GM13977 (cell line): ENCODE data around the gene VPS13C.
A peak's percentile ranks its signal among the peaks of the same experiment; 100 is the strongest.

Source experiments
- DNase-seq: peaks from one replicate; pipeline ENCODE4 v3.0.0; 2012; ENCODE audit warnings: low spot score
- in situ Hi-C: fragments of 300-500 bp; cut with MboI; formaldehyde crosslinking; loops from one replicate; pipeline ENCODE4 v1.12.0; 2022; ENCODE audit warnings: low sequenced_read_pairs, low pct_unique_long_range_greater_than_20kb, mixed read lengths, inconsistent platforms; ENCODE audit not compliant: unreplicated experiment
- TF ChIP-seq, protein P1 (sequence below): IDR thresholded peaks from 2 replicates; pipeline ENCODE4 v1.5.1; 2012; ENCODE audit warnings: mild to moderate bottlenecking, control low read depth; ENCODE audit not compliant: insufficient read depth; ENCODE audit errors: extremely low read depth, missing control alignments

Gene VPS13C

DNA sequence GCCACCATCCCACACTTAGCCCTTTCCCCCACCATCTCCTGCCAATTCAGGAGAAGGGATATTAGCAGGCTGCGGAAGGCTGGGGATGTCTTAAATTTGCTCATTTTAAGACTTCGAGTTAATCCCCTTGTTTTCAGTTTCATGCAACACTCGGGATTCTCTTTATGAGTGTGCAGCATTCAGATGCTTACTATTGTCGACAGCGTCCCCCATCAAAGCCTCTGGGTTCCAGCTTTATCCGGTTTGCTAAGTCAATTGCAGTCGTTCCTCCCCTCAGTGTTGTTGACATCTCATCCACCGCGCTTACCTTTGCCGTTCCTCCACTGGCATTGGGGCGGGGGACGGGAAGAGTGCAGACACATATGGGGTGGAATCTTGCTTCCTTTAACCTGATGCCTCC lies 220.2 kb downstream of the VPS13C start:
- in situ Hi-C loops = loop anchor here (25.0 kb wide), 1 partner anchor 1253 kb away; no protein-coding TSS in a partner anchor
- no peak for DNase-seq
- TF ChIP-seq, protein P1, sequence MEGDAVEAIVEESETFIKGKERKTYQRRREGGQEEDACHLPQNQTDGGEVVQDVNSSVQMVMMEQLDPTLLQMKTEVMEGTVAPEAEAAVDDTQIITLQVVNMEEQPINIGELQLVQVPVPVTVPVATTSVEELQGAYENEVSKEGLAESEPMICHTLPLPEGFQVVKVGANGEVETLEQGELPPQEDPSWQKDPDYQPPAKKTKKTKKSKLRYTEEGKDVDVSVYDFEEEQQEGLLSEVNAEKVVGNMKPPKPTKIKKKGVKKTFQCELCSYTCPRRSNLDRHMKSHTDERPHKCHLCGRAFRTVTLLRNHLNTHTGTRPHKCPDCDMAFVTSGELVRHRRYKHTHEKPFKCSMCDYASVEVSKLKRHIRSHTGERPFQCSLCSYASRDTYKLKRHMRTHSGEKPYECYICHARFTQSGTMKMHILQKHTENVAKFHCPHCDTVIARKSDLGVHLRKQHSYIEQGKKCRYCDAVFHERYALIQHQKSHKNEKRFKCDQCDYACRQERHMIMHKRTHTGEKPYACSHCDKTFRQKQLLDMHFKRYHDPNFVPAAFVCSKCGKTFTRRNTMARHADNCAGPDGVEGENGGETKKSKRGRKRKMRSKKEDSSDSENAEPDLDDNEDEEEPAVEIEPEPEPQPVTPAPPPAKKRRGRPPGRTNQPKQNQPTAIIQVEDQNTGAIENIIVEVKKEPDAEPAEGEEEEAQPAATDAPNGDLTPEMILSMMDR = no peak

DNA sequence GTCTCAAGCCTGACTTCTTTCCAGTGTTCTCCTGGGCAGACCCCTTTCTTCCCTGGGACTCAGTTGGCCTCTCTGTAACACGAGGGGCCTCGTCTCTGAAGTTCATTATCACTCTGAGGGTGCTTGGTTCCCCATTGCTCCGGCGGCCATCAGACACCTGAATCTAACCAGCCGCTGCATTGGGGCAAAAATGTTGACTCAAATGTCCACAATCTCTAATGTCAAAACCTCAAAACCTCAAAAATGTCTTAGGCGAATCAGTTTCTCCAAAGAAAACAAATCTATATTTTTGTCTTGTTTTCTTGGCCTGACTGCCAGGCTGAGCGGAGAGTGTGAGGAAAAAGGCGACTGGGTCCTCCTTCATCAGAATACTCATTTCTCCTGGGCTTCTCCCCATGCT lies 220.7 kb downstream of the VPS13C start:
- no peak for DNase-seq
- TF ChIP-seq, protein P1 = no peak
- in situ Hi-C loops = loop anchor here (10.0 to 25.0 kb wide), 2 partner anchors 675 to 1252 kb away; no protein-coding TSS in a partner anchor

DNA sequence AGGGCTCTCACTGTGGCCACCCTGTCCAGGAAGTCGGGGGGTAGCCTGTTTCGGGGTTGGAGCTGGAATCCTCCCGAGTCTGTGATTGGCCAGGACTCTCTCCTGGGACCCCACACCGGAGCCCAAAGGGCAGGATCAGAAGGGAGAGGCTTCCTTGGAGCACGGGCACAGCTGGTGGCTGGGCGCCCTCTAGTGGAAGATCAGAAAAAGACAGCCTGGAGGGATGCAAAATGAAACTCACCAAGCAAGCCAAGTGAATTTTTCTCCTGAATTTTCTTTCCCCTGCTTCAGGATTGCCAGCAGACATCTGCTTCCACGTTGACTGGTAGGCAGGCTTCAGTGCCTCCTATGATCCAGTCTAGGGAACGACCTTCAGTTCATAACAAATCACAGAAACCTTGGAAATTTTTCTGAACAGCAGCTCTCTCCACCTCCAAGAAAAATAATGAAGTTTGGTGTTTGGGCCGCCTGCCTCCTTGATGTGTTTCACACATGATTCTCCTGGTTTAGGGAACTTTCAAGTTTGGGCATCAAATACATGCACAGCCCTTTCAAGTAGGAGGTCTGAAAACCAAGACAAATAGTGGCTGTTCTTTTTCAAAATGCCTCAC lies 224.6 kb downstream of the VPS13C start:
- peak; percentile 67 for DNase-seq
- in situ Hi-C loops = loop anchor here (10.0 to 25.0 kb wide), 2 partner anchors 671 to 1248 kb away; no protein-coding TSS in a partner anchor
- TF ChIP-seq, protein P1 = peak; percentile 95

DNA sequence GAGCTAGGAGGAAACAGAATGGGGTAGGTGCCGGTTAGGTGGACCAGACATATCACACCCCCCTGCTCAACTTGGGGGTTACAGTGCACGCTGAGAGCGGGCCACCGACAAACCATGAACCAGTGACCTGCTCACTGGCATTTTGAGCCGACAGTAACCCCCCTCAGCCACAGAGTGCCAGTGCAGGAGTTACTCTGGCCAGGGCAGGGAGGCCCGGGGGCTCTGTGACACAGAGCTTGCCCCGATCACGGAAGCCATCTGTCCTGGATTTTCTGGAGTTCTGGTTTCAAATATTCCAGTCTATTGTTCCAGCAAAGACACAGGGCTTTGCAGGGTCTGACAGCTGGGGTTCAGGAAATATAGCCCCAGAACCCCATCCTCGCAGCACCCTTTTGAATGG lies 225.2 kb downstream of the VPS13C start:
- TF ChIP-seq, protein P1 = no peak
- DNase-seq = no peak
- in situ Hi-C loops = loop anchor here (10.0 to 25.0 kb wide), 2 partner anchors 670 to 1248 kb away; no protein-coding TSS in a partner anchor

DNA sequence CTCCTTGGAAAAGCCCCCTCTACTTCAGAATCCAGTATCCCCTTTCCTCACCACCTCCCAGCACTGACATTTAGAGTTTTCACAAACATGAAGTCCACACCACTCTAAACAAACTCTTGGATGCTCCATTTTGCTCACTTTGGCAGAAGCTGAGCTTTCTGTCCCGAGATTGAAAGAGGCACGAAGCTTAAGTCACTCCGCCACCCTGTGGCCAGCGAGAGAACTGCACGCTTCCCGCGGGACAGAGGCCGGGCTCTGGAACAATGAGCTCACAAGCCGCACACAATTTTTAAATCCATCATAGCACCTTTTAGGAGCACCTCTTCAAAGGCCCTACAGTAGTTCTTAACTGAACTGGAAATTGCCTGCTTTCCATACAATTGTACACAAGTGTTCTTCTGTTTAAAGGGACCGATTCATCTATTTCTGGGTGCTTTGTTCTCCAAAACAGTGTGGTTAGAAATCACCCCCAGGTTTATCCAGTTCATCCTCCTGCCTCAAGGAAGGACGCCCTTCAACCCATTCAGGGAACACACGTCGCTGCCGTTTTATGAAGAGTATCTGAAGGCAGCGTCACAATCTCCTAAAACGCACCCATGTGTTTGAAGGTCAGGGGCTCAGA lies 226.1 kb downstream of the VPS13C start:
- DNase-seq = peak; percentile 73
- TF ChIP-seq, protein P1 = peak; percentile 97
- in situ Hi-C loops = loop anchor here (10.0 to 25.0 kb wide), 2 partner anchors 669 to 1247 kb away; no protein-coding TSS in a partner anchor

DNA sequence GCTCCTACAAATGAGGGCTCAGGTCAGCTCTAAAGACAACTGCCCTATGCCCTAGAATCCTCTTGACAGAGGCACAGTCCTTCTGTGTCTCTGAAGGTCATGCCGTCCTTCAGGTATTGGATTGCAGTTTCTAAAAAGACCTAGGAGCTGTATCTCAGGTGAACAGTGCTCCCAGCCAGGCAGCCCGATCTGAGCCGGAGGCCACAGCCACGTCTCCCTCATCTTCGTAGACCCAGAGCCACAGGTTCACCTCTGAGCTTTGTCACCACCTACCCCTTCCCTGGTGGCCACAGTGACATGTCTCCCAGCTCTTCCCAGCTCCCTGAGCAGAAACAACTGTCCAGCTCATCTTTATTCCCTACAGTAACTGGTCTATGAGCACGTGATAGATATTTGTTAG lies 228.0 kb downstream of the VPS13C start:
- TF ChIP-seq, protein P1 = no peak
- DNase-seq = no peak
- in situ Hi-C loops = loop anchor here (10.0 to 25.0 kb wide), 2 partner anchors 667 to 1245 kb away; no protein-coding TSS in a partner anchor
